HG03135 (cell line): ENCODE results near the gene MYF6.
"Not testable (repeated sequence)": the region's sequence is repeated elsewhere in the genome, so short reads cannot be mapped to it uniquely, and the experiment has no call there.

Source experiments
- ATAC-seq: cut with Tn5 transposase; IDR thresholded peaks from one replicate; pipeline ENCODE4 v1.9.1; 2021; ENCODE audit warnings: mild to moderate bottlenecking, moderate library complexity; ENCODE audit not compliant: unreplicated experiment

Gene MYF6

GRCh38 chr12:80707126-80707829 lies at the start of gene MYF6:
Gene MYF6 (plus strand): TSS chr12:80707634. CDS start chr12:80707720, 86 bp downstream.
- no peak for ATAC-seq

- no peak for ATAC-seq
Measured at GRCh38 chr12:80659512-80660063, 47.8 kb upstream of the MYF6 start.

DNA sequence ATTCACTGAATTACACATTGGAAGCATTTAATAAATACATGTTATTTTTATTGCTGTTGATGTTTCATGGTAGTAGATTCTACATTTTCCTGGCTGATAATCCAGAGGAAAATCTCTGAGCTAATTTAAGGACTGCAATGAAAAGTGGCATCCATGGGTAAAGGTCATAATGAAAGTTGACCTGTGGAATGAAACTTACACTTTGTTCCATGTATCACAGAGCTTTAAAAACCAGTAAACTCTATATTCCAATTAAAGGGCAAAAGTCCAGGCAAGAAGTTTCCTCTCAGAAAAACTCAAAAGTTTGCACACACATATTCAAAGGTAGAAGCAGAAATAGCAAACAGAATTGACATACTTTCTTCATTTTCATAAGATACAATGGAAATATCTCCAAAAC lies 44.8 kb upstream of the MYF6 start:
- ATAC-seq, result no peak

DNA sequence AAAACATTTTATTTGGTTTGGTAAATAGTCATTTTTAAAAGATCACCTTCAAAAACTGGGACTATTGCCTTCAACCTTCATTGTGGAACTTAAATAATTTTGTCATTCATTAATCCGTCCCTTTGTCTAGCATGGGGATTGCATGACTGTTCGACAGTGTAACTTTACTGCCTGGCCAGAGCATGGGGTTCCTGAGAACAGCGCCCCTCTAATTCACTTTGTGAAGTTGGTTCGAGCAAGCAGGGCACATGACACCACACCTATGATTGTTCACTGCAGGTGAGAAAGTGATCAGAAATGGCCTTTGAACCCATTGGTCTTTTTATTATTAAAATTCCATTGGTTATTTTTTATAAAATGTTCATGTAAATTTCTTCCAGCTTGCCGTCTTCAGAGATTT lies 37.2 kb upstream of the MYF6 start:
- ATAC-seq, result no peak

DNA sequence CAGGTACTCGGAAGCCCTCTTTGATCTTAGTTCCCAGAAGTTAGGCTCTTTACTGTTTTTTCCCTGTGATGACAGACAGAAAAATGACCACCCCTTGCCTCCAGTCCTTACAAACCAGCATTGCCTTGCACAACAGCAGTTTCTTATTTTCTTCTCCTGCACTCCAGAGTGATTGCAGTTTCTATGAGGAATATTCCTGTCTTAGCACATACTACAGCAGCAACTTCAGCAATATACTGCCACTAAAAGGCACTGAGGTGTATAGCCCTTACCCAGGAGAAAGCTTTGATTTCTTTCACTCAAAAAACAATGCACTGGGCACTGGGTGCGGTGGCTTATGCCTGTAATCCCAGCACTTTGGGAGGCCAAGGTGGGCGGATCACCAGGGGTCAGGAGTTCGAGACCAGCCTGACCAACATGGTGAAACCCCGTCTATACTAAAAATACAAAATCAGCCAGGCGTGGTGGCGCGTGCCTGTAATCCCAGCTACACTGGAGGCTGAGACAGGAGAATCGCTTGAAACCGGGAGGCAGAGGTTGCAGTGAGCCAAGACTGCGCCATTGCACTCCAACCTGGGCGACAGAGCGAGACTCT lies 31.3 kb upstream of the MYF6 start:
- ATAC-seq, result not testable (repeated sequence)

GRCh38 chr12:80676856-80677255 lies 30.6 kb upstream of the MYF6 start:
- ATAC-seq, result no peak

- ATAC-seq, result no peak
Measured at GRCh38 chr12:80677994-80678393, 29.4 kb upstream of the MYF6 start.

GRCh38 chr12:80679346-80680131 lies 27.9 kb upstream of the MYF6 start:
- no peak for ATAC-seq

- ATAC-seq, result no peak
Measured at GRCh38 chr12:80681287-80681686, 26.1 kb upstream of the MYF6 start.

- no peak for ATAC-seq
Measured at GRCh38 chr12:80681786-80682185, 25.6 kb upstream of the MYF6 start.

GRCh38 chr12:80684077-80684495 lies 23.3 kb upstream of the MYF6 start:
- no peak for ATAC-seq

DNA sequence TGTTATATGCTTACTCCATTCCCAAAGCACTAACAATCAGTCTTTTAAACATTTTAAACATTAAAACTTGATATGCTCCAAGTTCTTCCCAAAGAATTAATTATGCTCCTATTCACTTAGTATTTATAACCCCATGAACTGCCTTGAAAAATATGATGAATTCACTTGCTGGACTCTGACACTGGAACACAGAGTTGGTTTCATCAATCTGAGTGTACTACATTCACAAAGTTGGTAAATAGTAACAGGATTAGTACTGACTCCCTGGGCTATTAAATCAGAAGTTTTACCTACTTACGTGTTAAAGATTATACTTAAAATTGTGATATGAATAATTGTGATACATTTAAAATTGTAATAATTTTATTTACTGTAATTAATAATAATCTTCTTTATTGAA lies 17.3 kb upstream of the MYF6 start:
- ATAC-seq, result no peak

DNA sequence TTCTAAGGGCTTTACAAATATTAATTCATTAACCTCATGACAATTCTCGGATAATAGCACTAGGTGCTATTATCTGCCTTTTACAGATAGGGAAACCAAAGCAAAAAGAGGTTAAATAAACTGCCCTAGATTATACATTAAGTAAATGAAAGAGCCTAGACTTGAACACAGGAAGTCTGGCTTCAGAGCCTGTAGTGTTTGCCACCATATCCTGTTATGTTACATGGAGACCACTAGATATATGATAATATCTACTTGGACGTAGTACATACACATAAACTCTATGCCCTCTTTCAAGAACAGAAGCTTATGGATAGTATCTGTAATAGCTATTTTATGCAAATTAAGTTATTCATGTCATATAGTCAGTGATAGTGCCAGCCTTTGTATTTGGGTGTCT lies 16.9 kb upstream of the MYF6 start:
- ATAC-seq, result no peak

GRCh38 chr12:80692114-80692513 lies 15.3 kb upstream of the MYF6 start:
- ATAC-seq, result no peak

DNA sequence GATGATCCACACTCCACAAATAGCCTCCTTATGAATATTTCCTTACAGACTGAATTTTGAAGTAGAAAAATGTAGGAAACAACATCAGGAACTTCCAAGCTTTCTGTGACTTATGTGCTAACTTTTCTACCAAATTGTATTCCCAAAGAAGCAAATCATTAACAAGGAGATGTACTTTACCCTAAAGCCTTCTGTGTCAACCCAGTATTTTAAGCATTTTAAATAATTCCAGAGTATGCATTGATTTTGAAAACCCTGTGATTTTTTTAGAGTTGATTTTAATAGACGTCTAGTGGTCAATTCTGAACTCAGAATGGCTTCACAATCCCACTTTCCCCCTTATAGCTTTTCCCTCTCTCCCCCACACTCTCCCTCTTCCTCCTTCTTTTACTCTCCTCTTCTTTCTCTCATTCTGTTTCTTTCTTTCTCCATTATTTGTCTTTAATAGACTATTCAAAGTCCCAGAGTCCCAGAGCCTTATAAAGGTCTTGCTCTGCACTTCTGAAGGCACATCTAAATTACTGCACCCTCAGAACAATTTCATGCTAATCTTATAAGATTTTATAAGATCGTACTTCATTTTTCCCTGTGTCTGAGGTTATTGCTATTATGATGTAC lies 10.1 kb upstream of the MYF6 start:
- ATAC-seq, result no peak

DNA sequence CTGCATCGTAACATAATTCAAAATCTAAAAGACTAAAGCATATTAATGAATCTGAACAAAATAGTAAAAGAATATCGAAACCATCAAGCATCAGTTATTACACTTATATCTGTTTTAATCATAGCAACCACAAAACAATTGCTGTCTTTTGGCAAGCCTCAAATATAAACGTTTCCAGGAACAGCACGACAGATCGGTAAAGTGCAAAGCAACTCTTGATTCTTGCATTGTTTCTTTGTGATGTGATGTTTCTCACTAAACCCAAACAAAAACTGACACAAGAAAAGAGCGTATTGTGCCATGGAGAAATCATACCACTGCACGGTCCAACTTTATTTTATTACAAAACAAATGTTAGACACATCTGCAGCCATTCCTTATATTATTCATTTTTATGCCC lies 9.2 kb upstream of the MYF6 start:
- ATAC-seq, result no peak

DNA sequence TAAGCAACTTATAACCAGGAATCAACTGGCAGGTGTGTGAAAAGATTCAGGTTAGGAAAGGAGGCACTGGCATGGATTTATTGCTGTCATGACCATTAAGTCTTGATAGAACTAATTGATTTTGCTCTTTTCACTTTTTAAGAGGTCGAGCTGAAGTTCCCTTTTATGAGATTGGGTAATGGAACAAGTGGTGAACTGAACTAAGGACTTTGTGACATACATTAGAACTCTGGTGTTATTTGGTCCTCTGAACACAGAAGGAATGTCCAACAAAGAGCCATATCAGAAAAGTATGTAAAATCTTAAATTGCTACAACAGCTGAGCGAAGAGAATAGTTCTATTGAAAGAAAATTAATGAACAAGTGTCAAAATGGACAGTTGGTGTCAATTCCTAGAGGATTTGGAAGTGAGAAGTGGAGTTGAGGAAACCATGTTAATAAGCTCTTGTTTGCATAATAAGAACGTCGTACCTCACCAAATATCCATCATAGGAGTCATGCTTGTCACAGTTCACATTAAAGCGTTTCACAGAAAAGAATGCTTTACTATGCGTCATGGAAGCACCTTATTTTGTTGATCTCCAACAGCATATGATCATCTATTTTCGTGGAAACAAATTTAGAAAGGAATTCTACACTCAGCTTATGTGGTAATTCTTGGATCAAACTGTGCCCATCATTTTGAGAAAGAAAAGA lies 8.4 kb upstream of the MYF6 start:
- ATAC-seq, result no peak

DNA sequence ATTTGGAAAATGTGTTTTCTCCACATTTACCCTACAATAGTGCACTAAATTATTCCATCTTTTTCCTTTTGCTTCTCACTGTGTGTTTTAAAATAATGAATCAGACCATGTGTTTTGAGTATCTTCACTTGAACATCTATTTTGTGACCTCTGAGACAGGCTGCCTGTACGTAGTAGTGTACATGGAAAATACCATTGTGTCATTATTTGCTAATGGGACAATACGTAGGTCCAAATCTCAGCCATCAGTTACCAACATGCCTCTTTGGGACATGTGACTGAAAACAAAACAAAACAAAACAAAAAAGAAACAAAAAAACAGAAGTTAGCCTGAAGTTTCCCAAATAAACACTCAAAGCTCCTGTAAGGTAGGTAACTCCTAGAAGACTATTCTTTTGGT lies 7.1 kb upstream of the MYF6 start:
- no peak for ATAC-seq

GRCh38 chr12:80701388-80701787 lies 6.0 kb upstream of the MYF6 start:
- ATAC-seq, result no peak

DNA sequence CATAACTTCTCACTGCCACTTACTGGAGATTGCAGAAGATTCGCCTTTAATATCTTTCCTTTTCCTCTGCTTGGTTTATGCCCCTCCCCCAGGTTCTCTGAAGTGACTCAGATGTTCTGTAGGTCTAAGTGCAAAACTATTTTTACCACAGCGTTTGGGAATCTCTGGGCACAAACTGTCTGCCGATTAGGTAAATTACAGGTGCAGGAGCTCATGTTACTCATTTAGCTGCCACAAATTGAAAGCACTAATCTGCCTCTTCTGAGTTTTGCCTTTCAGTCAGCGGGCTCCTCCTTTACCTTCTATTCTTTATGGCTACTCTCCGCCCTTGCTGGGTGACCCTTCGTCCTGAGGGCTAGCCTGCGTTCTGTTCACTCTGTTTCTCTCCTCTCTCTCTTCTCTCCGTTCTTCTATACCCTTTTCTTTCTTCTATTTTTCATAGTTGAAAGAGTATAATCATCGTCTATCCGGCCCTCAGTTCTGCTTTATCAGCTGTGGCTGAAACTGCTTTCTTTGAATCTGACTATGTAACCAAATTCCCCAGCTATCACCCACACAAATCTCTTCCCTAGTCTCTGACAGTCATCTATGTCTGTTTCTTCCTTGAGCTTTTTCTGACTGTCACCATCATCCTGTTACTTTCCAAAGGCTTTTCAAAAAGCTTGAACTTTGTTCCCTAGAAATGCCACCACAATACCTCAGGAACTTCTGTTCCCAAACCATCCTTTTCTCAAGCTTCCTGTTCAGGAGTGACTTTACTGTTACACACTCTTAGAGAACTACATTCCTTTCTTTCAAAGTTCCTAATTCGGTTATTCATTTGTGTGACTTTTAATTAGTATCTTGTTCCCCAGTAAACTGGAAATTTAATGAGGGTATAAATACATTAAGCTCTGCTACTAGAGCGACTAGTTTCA lies 4.3 kb upstream of the MYF6 start:
- ATAC-seq, result peak; percentile 60
